ENCODE data around the gene CUBN. TPM values are rescaled to one million over a fixed set of nuclear protein-coding genes. Genes with fewer than 3 reads are reported as not detected.
A peak's percentile ranks its signal among the peaks of the same experiment; 100 is the strongest.

The CUBN gene
- total and polyA plus RNA-seq, 9 of the 15 experiments (the other 6 are each of a cell fraction or from before 2014, with no cell fraction given) = 0.04 to 0.33 (median 0.09) TPM

- TF ChIP-seq ZNF449 (CRISPR knock-in tag; IDR thresholded peaks at IDR 0.05) = no peak
- 0 out of 2 replicates have a peak, but pooled peaks have one; percentile 28 for TF ChIP-seq FOXM1 (IDR thresholded peaks at IDR 0.05; ENCODE audit: low read depth)
- no peak for TF ChIP-seq FOXM1 (CRISPR knock-in tag; IDR thresholded peaks at IDR 0.05; ENCODE audit: low read depth)
- TF ChIP-seq ATF6 (CRISPR knock-in tag; IDR thresholded peaks at IDR 0.05) = no peak
- TF ChIP-seq C11orf30 (IDR thresholded peaks at IDR 0.05; ENCODE audit: low read depth) = peak; percentile 40; the same call in 1 of the 2 replicates
- 0 out of 2 replicates have a peak, but pooled peaks have one; percentile 5 for TF ChIP-seq MAFK (IDR thresholded peaks at IDR 0.05; ENCODE audit: low read length)
- no peak for TF ChIP-seq MECOM (CRISPR knock-in tag; IDR thresholded peaks at IDR 0.05)
Observed at GRCh38 chr10:17001297-17001744, 128.3 kb downstream of the CUBN start (continued).

Data from K562 (cell line).